Mesendoderm (in vitro differentiated cells): ENCODE measurements around the gene DHRS3.
A peak's percentile ranks its signal among the peaks of the same experiment; 100 is the strongest.

ENCODE experiments used
- DNase-seq: peaks from one replicate; pipeline ENCODE4 v3.0.0; 2013
- H2AK5ac ChIP-seq: 2 replicates; pipeline ENCODE4 v1.6.1; 2013; ENCODE audit warnings: low read length, inconsistent platforms
- H2BK120ac ChIP-seq: 2 replicates; pipeline ENCODE4 v1.6.1; 2013; ENCODE audit warnings: low read depth, mild to moderate bottlenecking, low read length, moderate library complexity, mixed read lengths
- H2BK15ac ChIP-seq: replicated peaks from 2 replicates; pipeline ENCODE4 v1.6.1; 2013; ENCODE audit warnings: low read depth, mild to moderate bottlenecking, moderate library complexity
- H2BK5ac ChIP-seq: 2 replicates; pipeline ENCODE4 v1.6.1; 2013; ENCODE audit warnings: low read length, inconsistent platforms
- H3K18ac ChIP-seq: 2 replicates; pipeline ENCODE4 v1.6.1; 2013; ENCODE audit warnings: mild to moderate bottlenecking, low read length, mixed read lengths
- H3K23ac ChIP-seq: one replicate; pipeline ENCODE4 v1.6.1; 2013; ENCODE audit warnings: low read length
- H3K27ac ChIP-seq: 2 replicates; pipeline ENCODE4 v1.5.1; 2013; ENCODE audit warnings: low read depth, mild to moderate bottlenecking, inconsistent platforms, low read length, moderate library complexity
- H3K27me3 ChIP-seq: 2 replicates; pipeline ENCODE4 v1.6.1; 2013; ENCODE audit warnings: low read length, control low read depth, mild to moderate bottlenecking, inconsistent platforms; ENCODE audit not compliant: insufficient read depth, poor library complexity
- H3K36me3 ChIP-seq: 2 replicates; pipeline ENCODE4 v1.6.1; 2013; ENCODE audit warnings: low read length, inconsistent platforms; ENCODE audit not compliant: control insufficient read depth, insufficient read depth
- H3K4ac ChIP-seq: one replicate; pipeline ENCODE4 v1.6.1; 2013; ENCODE audit warnings: low read depth, mild to moderate bottlenecking, low read length, moderate library complexity
- H3K4me1 ChIP-seq: 2 replicates; pipeline ENCODE4 v1.6.1; 2013; ENCODE audit warnings: low read depth, low read length, inconsistent platforms; ENCODE audit not compliant: control insufficient read depth
- H3K4me2 ChIP-seq: 2 replicates; pipeline ENCODE4 v1.6.1; 2013; ENCODE audit warnings: low read length
- H3K4me3 ChIP-seq: 2 replicates; pipeline ENCODE4 v1.5.1; 2013; ENCODE audit warnings: mild to moderate bottlenecking, low read length
- H3K56ac ChIP-seq: one replicate; pipeline ENCODE4 v1.6.1; 2013; ENCODE audit warnings: low read length
- H3K79me1 ChIP-seq: 2 replicates; pipeline ENCODE4 v1.6.1; 2013; ENCODE audit warnings: low read length, inconsistent platforms
- H3K79me2 ChIP-seq: 2 replicates; pipeline ENCODE4 v1.6.1; 2013; ENCODE audit warnings: mild to moderate bottlenecking, low read length; ENCODE audit not compliant: control insufficient read depth, insufficient read depth
- H3K9ac ChIP-seq: 2 replicates; pipeline ENCODE4 v1.6.1; 2013; ENCODE audit warnings: low read length, inconsistent platforms
- H4K5ac ChIP-seq: one replicate; pipeline ENCODE4 v1.6.1; 2013; ENCODE audit warnings: low read length
- H4K8ac ChIP-seq: one replicate; pipeline ENCODE4 v1.6.1; 2013; ENCODE audit warnings: low read depth, mild to moderate bottlenecking, control low read depth, low read length, moderate library complexity
- WGBS: extraction: QIAGEN DNeasy Blood & Tissue Kit; methylation state at CpG from one replicate; pipeline ENCODE4 v1.1.7; 2013; ENCODE audit warnings: low lambda C conversion rate, missing lambda C conversion rate; ENCODE audit not compliant: insufficient coverage; ENCODE audit errors: extremely low coverage; 5-methylcytosine and 5-hydroxymethylcytosine counted together

DHRS3 gene

DNA sequence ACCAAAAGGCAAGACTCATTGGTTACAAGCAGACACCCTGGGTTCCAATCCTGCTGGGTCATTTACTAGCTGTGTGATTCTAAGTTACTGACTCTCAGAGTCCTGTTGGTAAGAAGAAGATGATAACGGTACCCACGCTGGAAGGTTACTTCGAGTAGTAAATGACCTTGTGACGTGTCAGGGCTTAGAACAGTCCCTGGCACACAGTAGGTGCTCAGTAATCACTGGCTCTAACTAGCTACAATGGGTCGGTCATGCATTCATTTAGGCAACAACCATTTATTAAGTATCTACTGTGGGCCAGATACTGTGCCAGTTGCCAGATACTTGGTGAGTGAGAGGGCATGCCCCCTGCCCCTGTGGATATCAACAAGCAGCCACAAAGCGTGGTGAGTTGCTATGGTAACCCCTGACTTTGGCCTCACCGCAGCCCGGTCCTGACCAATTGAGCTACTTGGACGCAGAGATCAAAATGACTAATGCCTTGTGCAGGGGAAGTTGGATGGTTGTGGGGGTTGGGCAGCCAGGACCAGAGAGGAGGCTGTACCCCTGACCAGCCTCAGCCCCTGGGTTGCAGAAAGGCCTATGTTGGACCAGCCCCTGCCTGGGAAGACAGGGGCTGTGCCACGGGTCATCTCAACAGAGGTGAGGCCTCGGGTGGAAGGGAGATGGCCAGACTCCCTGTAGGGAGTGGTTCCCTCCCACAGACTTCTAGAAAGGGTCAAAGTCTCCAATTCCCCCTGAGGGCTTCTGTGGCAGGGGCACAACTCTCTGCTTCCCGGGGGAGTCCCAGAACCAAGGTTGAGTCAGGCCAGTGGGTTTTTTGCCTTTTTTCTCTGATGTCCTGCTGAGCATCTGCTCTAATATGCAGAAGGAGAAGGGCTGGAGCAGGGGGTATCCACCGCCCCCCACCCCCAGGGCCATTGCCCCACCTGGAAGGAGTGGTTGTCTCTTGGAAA lies 16.0 kb downstream of the DHRS3 start:
- H3K4me1 ChIP-seq: no peaks in the 10 kb centered on the region
- DNase-seq: peak; percentile 43
- no CpG with 5 or more reads among the region's 13 CpGs for WGBS

DNA sequence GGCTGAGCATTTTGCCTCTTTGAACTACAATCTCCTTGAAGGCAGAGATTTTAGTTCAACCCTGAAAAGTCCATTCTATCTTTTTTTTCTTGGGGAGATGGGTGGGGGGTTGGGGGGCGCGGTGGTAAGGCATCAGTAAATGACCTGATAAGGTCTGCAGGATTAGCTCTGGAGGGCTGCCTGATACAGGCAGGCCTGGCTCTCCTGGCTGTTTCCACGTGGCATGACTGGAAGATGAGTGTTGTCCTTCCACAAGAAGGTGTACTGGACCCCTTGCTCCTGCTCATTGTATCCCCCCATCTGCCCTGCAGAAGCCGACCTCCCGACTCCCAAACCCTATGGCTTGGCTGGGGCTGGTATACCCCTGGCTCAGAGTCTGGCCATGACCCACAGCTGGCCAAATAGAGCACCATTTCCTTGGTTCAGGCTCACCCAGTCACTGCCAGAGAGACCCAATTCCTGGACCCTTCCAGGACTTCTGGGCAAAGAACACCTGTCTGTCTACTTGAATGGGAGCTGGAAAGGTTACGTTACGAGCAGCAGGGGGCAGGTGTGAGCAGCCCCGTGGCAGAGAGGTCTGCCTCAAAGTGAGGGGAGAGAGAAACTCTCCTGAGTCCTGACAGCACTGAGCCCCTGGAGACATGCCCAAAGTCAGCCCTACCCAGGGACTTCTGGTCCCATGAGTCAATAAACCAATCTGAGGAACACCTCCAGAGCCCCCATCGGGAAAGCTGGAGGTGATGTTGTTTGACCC lies 17.0 kb downstream of the DHRS3 start:
- no CpG with 5 or more reads among the region's 9 CpGs for WGBS
- no peaks in the 10 kb centered on the region for H3K4me1 ChIP-seq

More for the DNA sequence above, 16.0 kb downstream of the DHRS3 start:
- Histone ChIP-seq H3K27me3 (no peaks in the 10 kb centered on the region), H3K4me2 (no peak overlapping the region), H3K4me3 (no peak overlapping the region), H3K79me2 (no peaks in the 10 kb centered on the region), H2BK15ac (no peak overlapping the region), H2BK5ac (no peak overlapping the region), H3K23ac (no peak overlapping the region), H2BK120ac (no peak overlapping the region), H3K9ac (no peak overlapping the region), H3K56ac (no peak overlapping the region), H3K79me1 (no peaks in the 10 kb centered on the region), H2AK5ac (no peak overlapping the region), H3K18ac (no peak overlapping the region), H3K36me3 (no peaks in the 10 kb centered on the region), H4K5ac (no peak overlapping the region), H3K27ac (no peak overlapping the region), H4K8ac (no peak overlapping the region), H3K4ac (no peak overlapping the region)

DNA sequence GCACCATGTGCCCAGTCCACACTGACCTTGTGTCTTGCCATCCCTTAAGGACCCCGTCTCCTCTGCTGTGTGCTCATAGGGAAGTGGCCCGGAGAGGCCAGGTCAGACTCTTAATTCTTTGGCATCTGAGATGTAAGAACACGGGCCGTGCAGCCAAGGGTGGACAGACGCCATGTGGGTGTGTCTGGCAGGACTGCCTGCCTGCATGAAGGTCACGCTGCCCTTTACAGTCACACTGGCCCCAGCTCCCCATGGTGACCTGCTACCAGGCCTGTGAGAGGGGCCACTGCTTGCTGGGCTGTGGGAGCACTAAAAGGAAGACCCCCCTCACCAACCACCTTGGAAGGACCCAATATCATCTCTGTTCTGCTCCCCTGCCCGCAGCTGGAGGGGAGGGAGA lies 17.7 kb downstream of the DHRS3 start:
- Histone ChIP-seq H3K27me3 (no peaks in the 10 kb centered on the region), H4K8ac (no peak overlapping the region), H2BK15ac (no peak overlapping the region), H3K18ac (no peak overlapping the region), H3K4ac (no peak overlapping the region), H3K4me3 (no peak overlapping the region), H3K27ac (no peak overlapping the region), H3K4me2 (no peak overlapping the region), H2BK120ac (no peak overlapping the region), H4K5ac (no peak overlapping the region), H3K79me2 (no peaks in the 10 kb centered on the region), H3K36me3 (no peaks in the 10 kb centered on the region), H3K56ac (no peak overlapping the region), H3K23ac (no peak overlapping the region), H2BK5ac (no peak overlapping the region), H3K4me1 (no peaks in the 10 kb centered on the region), H3K79me1 (no peaks in the 10 kb centered on the region), H2AK5ac (no peak overlapping the region), H3K9ac (no peak overlapping the region)
- no peak for DNase-seq
- WGBS: no CpG with 5 or more reads among the region's 7 CpGs

More for the DNA sequence above, 17.0 kb downstream of the DHRS3 start:
- Histone ChIP-seq H3K79me1 (no peaks in the 10 kb centered on the region), H3K4me3 (no peak overlapping the region), H3K18ac (no peak overlapping the region), H3K4ac (no peak overlapping the region), H4K8ac (no peak overlapping the region), H3K9ac (no peak overlapping the region), H3K27me3 (no peaks in the 10 kb centered on the region), H3K36me3 (no peaks in the 10 kb centered on the region), H3K79me2 (no peaks in the 10 kb centered on the region), H2BK120ac (no peak overlapping the region), H4K5ac (no peak overlapping the region), H3K23ac (no peak overlapping the region), H2BK5ac (no peak overlapping the region), H3K4me2 (no peak overlapping the region), H2AK5ac (no peak overlapping the region), H3K27ac (no peak overlapping the region), H2BK15ac (no peak overlapping the region), H3K56ac (no peak overlapping the region)
- DNase-seq: peak; percentile 79

DNA sequence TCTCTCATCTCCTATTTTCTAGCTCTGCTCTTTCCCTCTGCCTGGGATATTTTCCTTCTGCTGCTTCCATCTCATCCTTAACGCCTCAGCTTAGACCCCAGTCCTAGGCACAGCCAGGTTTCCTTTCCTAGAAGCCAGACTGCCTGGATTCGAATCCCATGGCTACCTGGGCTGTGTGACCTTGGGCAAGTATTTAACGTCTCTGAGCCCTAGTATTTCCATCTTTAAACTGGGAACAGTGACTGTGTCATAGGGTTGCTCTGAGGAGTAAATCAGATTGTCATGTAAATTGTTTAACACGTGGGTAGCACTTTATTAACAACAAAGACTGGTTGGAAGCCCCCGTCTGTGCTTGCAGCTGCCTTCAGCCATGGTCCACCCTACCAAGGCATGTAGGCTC lies 18.4 kb downstream of the DHRS3 start:
- H3K27ac ChIP-seq: no peak overlapping the region
- H3K4ac ChIP-seq: no peak overlapping the region
- H3K4me3 ChIP-seq: no peak overlapping the region
- H4K8ac ChIP-seq: no peak overlapping the region
- no peak overlapping the region for H2BK15ac ChIP-seq
- H3K79me1 ChIP-seq: no peaks in the 10 kb centered on the region
- H3K18ac ChIP-seq: no peak overlapping the region
- H3K9ac ChIP-seq: no peak overlapping the region
- H3K27me3 ChIP-seq: no peaks in the 10 kb centered on the region
- H3K23ac ChIP-seq: no peak overlapping the region
- no peak overlapping the region for H3K56ac ChIP-seq
- no peak overlapping the region for H2BK120ac ChIP-seq
- no peaks in the 10 kb centered on the region for H3K79me2 ChIP-seq
- no CpG with 5 or more reads among the region's 5 CpGs for WGBS
- H2BK5ac ChIP-seq: no peak overlapping the region
- no peak overlapping the region for H4K5ac ChIP-seq
- H3K4me2 ChIP-seq: no peak overlapping the region
- H3K36me3 ChIP-seq: no peaks in the 10 kb centered on the region
- H3K4me1 ChIP-seq: no peaks in the 10 kb centered on the region
- no peak for DNase-seq
- H2AK5ac ChIP-seq: no peak overlapping the region

DNA sequence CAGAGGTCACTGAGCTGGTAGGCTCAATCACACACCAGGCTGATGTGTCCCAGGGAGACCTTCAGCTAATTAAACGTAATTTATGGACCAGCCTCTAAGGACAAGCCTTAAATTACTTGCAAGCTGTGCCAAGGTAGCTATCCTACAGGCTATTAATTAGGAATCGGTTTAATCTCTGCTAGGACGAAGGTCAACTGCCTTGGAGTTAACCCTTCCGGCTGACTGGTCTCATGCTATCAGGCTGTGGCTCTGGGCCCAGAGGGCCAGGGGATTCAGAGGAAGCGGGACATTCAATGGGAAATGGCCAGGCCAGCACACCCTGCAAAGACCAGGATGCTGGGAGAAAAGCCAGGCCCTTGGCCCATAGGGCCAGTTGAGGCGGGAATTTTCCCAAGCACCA lies 19.0 kb downstream of the DHRS3 start:
- Histone ChIP-seq H3K27me3 (no peaks in the 10 kb centered on the region), H2BK5ac (no peak overlapping the region), H2AK5ac (no peak overlapping the region), H3K79me1 (no peaks in the 10 kb centered on the region), H3K27ac (no peak overlapping the region), H4K5ac (no peak overlapping the region), H4K8ac (no peak overlapping the region), H3K4ac (no peak overlapping the region), H2BK120ac (no peak overlapping the region), H3K4me2 (no peak overlapping the region), H3K23ac (no peak overlapping the region), H3K18ac (no peak overlapping the region), H2BK15ac (no peak overlapping the region), H3K36me3 (no peaks in the 10 kb centered on the region), H3K4me3 (no peak overlapping the region), H3K9ac (no peak overlapping the region), H3K79me2 (no peaks in the 10 kb centered on the region), H3K56ac (no peak overlapping the region), H3K4me1 (no peaks in the 10 kb centered on the region)
- no CpG with 5 or more reads among the region's 6 CpGs for WGBS
- DNase-seq: no peak
